Measurements from ENCODE around the gene FKBP11.

Gene FKBP11

GRCh38 chr12:48925304-48926011 lies at the start of gene FKBP11:
TSS of gene FKBP11 (minus strand) at chr12:48925492. CDS start at chr12:48925428, 64 bp downstream.
- peak; percentile 86 for DNase-seq

GRCh38 chr12:48973941-48974673 lies 48.8 kb upstream of the FKBP11 start:
- peak; percentile 66 for DNase-seq

DNA sequence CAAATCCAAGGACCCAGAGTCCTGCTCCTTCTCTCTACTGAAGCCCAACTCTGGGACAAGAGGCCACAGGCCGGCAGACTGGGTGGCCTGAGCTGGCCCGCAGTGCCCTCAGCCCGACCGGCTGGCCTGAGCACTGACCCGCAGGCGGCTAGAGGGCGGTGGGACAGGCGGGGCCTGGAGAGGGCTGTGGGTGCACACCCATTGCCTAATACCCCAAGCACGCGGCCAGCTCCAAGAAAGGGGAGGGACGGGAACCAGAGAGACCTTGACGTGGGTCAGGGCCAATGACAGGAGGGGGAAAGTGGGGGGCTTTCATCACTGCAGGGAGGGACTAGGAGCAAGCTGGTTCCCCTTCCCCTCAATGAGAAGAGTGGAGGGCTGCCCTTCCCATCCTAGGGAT lies 48.2 kb upstream of the FKBP11 start:
- no peak for DNase-seq

GRCh38 chr12:48972952-48973483 lies 47.7 kb upstream of the FKBP11 start:
- DNase-seq = no peak

- peak; percentile 77 for DNase-seq
Measured at GRCh38 chr12:48972213-48972951, 47.1 kb upstream of the FKBP11 start.

- DNase-seq = no peak
Measured at GRCh38 chr12:48970702-48971334, 45.5 kb upstream of the FKBP11 start.

GRCh38 chr12:48969833-48970701 lies 44.8 kb upstream of the FKBP11 start:
- peak; percentile 42 for DNase-seq

GRCh38 chr12:48969160-48969771 lies 44.0 kb upstream of the FKBP11 start:
- no peak for DNase-seq

- no peak for DNase-seq
Measured at GRCh38 chr12:48968467-48968866, 43.2 kb upstream of the FKBP11 start.

GRCh38 chr12:48967991-48968390 lies 42.7 kb upstream of the FKBP11 start:
- no peak for DNase-seq

- no peak for DNase-seq
Measured at GRCh38 chr12:48966177-48966895, 41.0 kb upstream of the FKBP11 start.

DNA sequence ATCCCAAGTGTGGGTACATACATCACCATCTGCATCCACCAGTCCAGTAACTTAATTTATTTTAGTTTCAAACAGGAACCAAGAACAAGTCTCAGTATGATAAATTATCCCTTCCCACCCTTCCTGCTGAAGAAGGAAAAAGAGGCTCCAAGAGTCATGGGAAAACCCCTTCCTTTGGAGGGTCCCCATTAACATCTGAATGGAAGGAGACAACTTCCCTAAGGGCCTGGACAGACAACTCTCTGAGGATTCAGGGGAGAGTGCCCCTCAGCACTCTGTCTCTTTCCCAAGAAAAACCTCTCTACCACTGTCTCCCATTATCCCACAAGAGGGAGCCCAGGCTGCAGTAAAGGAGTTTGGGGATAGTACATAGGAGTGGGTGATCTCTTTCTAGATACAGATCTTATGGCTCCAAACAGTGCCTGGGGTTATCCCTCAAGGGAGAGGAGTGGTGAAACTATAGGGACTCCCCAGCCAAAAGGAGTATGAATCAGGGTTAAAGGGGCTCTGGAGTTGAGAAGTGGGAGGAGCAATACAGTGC lies 40.1 kb upstream of the FKBP11 start:
- no peak for DNase-seq

- no peak for DNase-seq
Measured at GRCh38 chr12:48961801-48962200, 36.5 kb upstream of the FKBP11 start.

DNA sequence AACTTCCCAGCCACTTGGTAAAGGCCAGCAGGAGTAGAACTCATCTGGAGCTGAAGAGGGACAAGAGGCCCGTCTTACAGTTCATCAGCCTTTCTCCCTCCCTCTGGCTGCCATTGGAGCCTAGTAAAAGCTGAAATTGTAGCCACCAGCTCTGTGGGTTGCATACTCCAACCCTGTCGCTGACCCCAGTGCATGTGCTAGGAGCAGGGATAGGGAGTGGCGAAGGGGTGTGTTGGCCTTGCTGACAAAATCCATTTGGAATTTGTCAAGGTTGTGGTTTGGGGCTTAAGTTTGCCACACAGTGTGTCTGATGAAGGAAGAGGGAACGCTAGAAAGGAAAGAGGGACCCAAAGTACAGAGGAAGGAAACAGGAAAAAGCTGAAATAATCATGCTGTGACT lies 36.0 kb upstream of the FKBP11 start:
- no peak for DNase-seq

DNA sequence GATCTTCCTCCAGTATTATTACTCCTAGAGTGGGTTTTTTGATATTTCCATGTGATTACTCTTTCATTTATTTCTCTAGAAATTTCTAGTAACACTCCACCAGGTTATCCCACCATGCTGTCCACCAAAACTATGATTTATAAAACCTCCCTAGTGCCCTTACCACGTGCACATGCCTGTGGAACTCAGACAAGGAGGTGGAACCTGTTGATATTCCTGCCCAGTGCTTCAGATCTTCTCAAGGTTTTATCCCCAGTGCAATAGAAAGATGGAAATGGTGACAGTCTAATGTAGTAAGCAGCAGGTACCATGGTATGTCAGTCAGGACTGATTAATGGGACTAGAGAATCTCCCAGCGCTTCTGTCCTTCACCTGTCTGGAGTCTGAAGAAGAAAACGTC lies 35.5 kb upstream of the FKBP11 start:
- DNase-seq = no peak

- DNase-seq = no peak
Measured at GRCh38 chr12:48958049-48958388, 32.7 kb upstream of the FKBP11 start.

GRCh38 chr12:48957141-48958048 lies 32.1 kb upstream of the FKBP11 start, which contains the start of gene ARF3:
TSS of gene ARF3 (minus strand) at chr12:48957487. CDS start at chr12:48941095, 16,392 bp downstream.
- DNase-seq = peak; percentile 94

GRCh38 chr12:48956279-48957140 lies 31.2 kb upstream of the FKBP11 start:
- DNase-seq = peak; percentile 47
